ENCODE data around the gene CTAGE8.
"Not testable (repeated sequence)": the region's sequence is repeated elsewhere in the genome, so short reads cannot be mapped to it uniquely, and the experiment has no call there.

The CTAGE8 gene

GRCh38 chr7:144269188-144269587, at the start of gene CTAGE8:
TSS of gene CTAGE8 (minus strand) at chr7:144269288. CDS start at chr7:144269250, 38 bp downstream.
- not testable (repeated sequence) for DNase-seq (ENCODE audit: low read depth, low spot score)

- DNase-seq (ENCODE audit: low read depth, low spot score), result not testable (repeated sequence)
Measured at GRCh38 chr7:144317537-144317936, 48.4 kb upstream of the CTAGE8 start.

GRCh38 chr7:144311872-144312469, 42.9 kb upstream of the CTAGE8 start, which contains the start of gene OR2A1:
TSS of gene OR2A1 (plus strand) at chr7:144312419. CDS start at chr7:144318125, 5,706 bp downstream.
- not testable (repeated sequence) for DNase-seq (ENCODE audit: low read depth, low spot score)

GRCh38 chr7:144311218-144311617, 42.1 kb upstream of the CTAGE8 start:
- DNase-seq (ENCODE audit: low read depth, low spot score), result not testable (repeated sequence)

- DNase-seq (ENCODE audit: low read depth, low spot score), result not testable (repeated sequence)
Measured at GRCh38 chr7:144309702-144310101, 40.6 kb upstream of the CTAGE8 start.

- DNase-seq (ENCODE audit: low read depth, low spot score), result not testable (repeated sequence)
Measured at GRCh38 chr7:144305156-144305555, 36.1 kb upstream of the CTAGE8 start.

- DNase-seq (ENCODE audit: low read depth, low spot score), result not testable (repeated sequence)
Measured at GRCh38 chr7:144303607-144304006, 34.5 kb upstream of the CTAGE8 start.

GRCh38 chr7:144302578-144303303, 33.7 kb upstream of the CTAGE8 start:
- DNase-seq (ENCODE audit: low read depth, low spot score), result not testable (repeated sequence)

- not testable (repeated sequence) for DNase-seq (ENCODE audit: low read depth, low spot score)
Measured at GRCh38 chr7:144293794-144294499, 24.9 kb upstream of the CTAGE8 start.

- DNase-seq (ENCODE audit: low read depth, low spot score), result not testable (repeated sequence)
Measured at GRCh38 chr7:144292384-144293161, 23.5 kb upstream of the CTAGE8 start.

GRCh38 chr7:144291607-144292006, 22.5 kb upstream of the CTAGE8 start:
- DNase-seq (ENCODE audit: low read depth, low spot score), result not testable (repeated sequence)

- not testable (repeated sequence) for DNase-seq (ENCODE audit: low read depth, low spot score)
Measured at GRCh38 chr7:144287171-144287784, 18.2 kb upstream of the CTAGE8 start.

GRCh38 chr7:144283716-144284115, 14.6 kb upstream of the CTAGE8 start:
- not testable (repeated sequence) for DNase-seq (ENCODE audit: low read depth, low spot score)

- DNase-seq (ENCODE audit: low read depth, low spot score), result not testable (repeated sequence)
Measured at GRCh38 chr7:144282490-144282889, 13.4 kb upstream of the CTAGE8 start.

GRCh38 chr7:144281981-144282380, 12.9 kb upstream of the CTAGE8 start:
- DNase-seq (ENCODE audit: low read depth, low spot score), result not testable (repeated sequence)

- DNase-seq (ENCODE audit: low read depth, low spot score), result not testable (repeated sequence)
Measured at GRCh38 chr7:144280010-144280409, 10.9 kb upstream of the CTAGE8 start.

- DNase-seq (ENCODE audit: low read depth, low spot score), result not testable (repeated sequence)
Measured at GRCh38 chr7:144275281-144275680, 6.2 kb upstream of the CTAGE8 start.

- not testable (repeated sequence) for DNase-seq (ENCODE audit: low read depth, low spot score)
Measured at GRCh38 chr7:144264692-144265091, 4.4 kb downstream of the CTAGE8 start, which contains the start of gene OR2A7. TSS of gene OR2A7 (minus strand) at chr7:144264792. CDS start at chr7:144259628, 5,164 bp downstream.

GRCh38 chr7:144262128-144262527, 7.0 kb downstream of the CTAGE8 start:
- DNase-seq (ENCODE audit: low read depth, low spot score), result not testable (repeated sequence)

GRCh38 chr7:144259067-144259466, 10.0 kb downstream of the CTAGE8 start:
- DNase-seq (ENCODE audit: low read depth, low spot score), result not testable (repeated sequence)

GRCh38 chr7:144256112-144256511, 13.0 kb downstream of the CTAGE8 start:
- peak; percentile 17 for DNase-seq (ENCODE audit: low read depth, low spot score)
